ENCODE results near the gene PCSK4. TPM values are rescaled to one million over a fixed set of nuclear protein-coding genes. Genes with fewer than 3 reads are reported as not detected.

PCSK4 gene
- total RNA-seq, 1 donor from 2014 or later = 12.4 TPM

- Mint-ChIP-seq H3K4me3 (peak overlapping the region; percentile 63), H3K27me3 (peaks cover 45% of the 10 kb centered on the region), H3K27ac (peak overlapping the region; percentile 57), H3K9me3 (peaks cover 3% of the 10 kb centered on the region), H3K36me3 (no peaks in the 10 kb centered on the region), H3K4me1 (ENCODE audit: unreplicated experiment) (peaks cover 11% of the 10 kb centered on the region)
- TF ChIP-seq CTCF (conservative IDR thresholded peaks at IDR 0.05) = no peak
- DNase-seq (ENCODE audit: extremely low spot score, unreplicated experiment) = no peak
These were observed 19.7 kb upstream of the PCSK4 start for GRCh38 chr19:1509602-1510441.

DNA sequence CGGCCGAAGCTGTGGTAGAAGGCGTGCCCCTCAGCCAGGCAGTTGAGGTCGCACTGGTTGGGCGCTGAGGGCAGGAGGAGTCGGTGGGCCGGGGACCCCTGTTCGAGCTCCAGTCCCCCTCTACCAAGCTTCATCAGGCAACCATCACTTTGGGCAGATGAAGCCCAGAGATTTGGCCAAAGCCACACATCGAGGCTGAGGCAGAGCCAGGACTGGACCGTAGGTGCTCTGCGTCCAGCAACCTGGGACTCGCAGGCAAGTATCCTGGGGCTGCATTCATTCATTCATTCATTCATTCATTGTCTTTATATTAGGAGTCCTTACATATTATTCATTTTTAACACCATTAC is 18.3 kb upstream of the PCSK4 start:
- H3K27ac Mint-ChIP-seq = no peak overlapping the region
- peak overlapping the region; percentile 59 for H3K4me3 Mint-ChIP-seq
- H3K36me3 Mint-ChIP-seq = no peaks in the 10 kb centered on the region

DNA sequence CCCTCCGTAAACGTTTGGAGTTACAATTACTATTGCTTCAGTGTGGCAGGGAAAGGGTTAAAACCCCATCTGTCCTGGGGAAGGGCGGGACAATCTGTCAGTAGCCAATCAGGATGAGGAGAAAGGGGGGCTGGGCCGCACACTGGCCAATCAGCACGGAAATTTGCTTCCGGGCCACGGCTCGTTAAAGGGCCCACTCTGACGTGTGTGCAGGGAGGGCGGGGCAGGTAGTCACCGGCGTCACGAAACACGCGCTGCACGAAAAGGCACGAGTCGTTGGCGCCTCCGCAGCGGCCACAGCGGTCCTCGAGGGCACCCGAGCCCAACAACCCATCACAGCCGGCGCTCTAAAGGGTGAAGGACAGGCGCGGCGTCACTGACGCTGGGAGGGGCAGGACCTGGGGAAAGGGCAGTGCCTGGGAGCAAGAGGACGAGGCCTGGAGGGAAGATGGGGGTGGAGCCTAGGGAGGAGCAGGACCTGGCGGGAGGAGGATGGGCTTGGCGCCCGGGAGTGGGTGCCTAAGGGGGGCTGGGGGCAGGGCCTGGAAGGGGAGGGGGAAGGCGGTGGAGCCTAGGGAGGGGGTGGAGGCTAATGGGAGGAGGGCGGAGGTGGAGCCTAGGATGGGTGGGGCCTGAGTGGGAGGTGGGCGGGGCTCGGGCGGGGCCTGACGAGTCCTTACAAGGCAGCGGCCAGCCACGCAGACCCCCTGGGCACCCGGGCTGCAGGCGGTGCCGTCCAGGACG is 17.8 kb upstream of the PCSK4 start:
- Mint-ChIP-seq H3K27me3 (peaks cover 47% of the 10 kb centered on the region), H3K9me3 (peaks cover 3% of the 10 kb centered on the region), H3K4me3 (peak overlapping the region; percentile 94), H3K36me3 (no peaks in the 10 kb centered on the region), H3K27ac (peak overlapping the region; percentile 98), H3K4me1 (ENCODE audit: unreplicated experiment) (peaks cover 11% of the 10 kb centered on the region)
- TF ChIP-seq CTCF (conservative IDR thresholded peaks at IDR 0.05) = no peak
- DNase-seq (ENCODE audit: extremely low spot score, unreplicated experiment) = peak; percentile 93

More for the DNA sequence above, 18.3 kb upstream of the PCSK4 start:
- Mint-ChIP-seq H3K27me3 (peaks cover 44% of the 10 kb centered on the region), H3K9me3 (peaks cover 3% of the 10 kb centered on the region), H3K4me1 (ENCODE audit: unreplicated experiment) (peaks cover 11% of the 10 kb centered on the region)
- no peak for TF ChIP-seq CTCF (conservative IDR thresholded peaks at IDR 0.05)
- no peak for DNase-seq (ENCODE audit: extremely low spot score, unreplicated experiment)

DNA sequence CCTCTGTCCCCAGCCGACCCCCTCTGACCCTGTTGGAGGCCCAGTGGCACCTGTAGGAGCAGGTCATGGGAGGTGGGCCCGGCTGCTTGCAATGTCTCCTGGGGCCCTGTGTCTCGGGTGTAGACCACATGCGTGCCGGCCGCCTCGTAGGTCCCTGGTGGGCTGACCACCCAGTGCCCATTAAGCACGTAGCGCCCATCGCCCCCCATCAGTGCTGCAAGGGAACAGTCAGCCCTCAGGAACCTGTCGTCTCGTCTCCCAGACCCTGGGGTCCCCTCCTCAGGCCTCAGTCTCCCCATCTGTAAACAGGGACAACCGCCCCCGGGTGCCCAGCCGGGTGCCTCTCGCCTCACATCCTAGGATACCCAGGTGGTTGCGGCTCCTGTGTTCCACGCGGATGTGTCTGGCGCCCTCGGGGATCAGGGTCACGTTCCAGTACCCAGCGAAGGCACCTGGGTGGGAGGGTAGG is 17.1 kb upstream of the PCSK4 start:
- Mint-ChIP-seq H3K27me3 (peaks cover 47% of the 10 kb centered on the region), H3K4me3 (no peak overlapping the region), H3K9me3 (peaks cover 3% of the 10 kb centered on the region), H3K27ac (peak overlapping the region; percentile 98), H3K36me3 (no peaks in the 10 kb centered on the region), H3K4me1 (ENCODE audit: unreplicated experiment) (peaks cover 11% of the 10 kb centered on the region)
- TF ChIP-seq CTCF (conservative IDR thresholded peaks at IDR 0.05) = no peak
- peak; percentile 67 for DNase-seq (ENCODE audit: extremely low spot score, unreplicated experiment)

GRCh38 chr19:1505991-1506881 is 16.1 kb upstream of the PCSK4 start:
- Mint-ChIP-seq H3K36me3 (no peaks in the 10 kb centered on the region), H3K4me1 (ENCODE audit: unreplicated experiment) (peaks cover 11% of the 10 kb centered on the region), H3K27me3 (peaks cover 45% of the 10 kb centered on the region), H3K4me3 (peak overlapping the region; percentile 63), H3K27ac (peak overlapping the region; percentile 59), H3K9me3 (peaks cover 3% of the 10 kb centered on the region)
- no peak for TF ChIP-seq CTCF (conservative IDR thresholded peaks at IDR 0.05)
- no peak for DNase-seq (ENCODE audit: extremely low spot score, unreplicated experiment)
